ENCODE results near the gene LYPD6B. TPM values are rescaled to one million over a fixed set of nuclear protein-coding genes. Genes with fewer than 3 reads are reported as not detected.
A peak's percentile ranks its signal among the peaks of the same experiment; 100 is the strongest.

Gene LYPD6B
- total RNA-seq, 6 experiments from 2014 or later = 18.3 to 91.5 (median 23.2) TPM

DNA sequence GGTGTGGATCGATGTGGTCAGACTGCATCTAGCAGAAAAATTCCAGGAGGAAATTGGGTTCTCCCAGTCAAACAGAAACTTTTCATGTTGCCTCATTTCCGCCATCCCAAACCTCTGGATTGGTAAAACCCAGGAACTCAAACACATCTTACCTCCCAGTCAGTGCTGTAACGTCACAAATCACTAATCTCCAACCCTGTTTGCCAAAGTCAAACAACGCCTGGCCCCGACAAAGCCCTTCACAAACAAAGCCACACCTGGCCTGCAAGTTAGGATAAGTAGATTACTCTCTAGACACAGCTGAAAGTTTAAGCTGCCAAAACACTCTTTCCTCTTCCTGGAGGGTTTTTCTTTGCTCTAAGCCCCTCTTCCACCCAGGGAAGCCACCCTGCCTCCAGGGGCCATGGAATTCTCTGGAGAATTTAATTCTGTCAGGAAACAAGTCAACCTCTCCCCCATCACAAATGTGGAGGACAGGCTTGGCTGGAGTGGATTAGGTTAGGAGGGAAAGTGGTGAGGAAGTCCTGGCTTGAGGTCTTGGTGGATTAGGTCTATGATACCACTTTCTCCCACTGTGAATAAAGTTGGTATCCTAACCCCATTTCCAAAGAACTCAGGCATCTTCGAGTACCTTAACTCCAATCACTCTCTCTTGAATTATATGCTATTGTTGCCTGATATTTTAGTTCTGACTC is 86.7 kb downstream of the LYPD6B start:
- Mint-ChIP-seq H3K36me3 (ENCODE audit: low read depth) (peaks cover 16% of the 10 kb centered on the region), H3K4me1 (ENCODE audit: low read depth) (peaks cover 36% of the 10 kb centered on the region), H3K9me3 (0 out of 2 replicates have a peak, but pooled peaks cover 3% of the 10 kb centered on the region), H3K27ac (no peak overlapping the region), H3K4me3 (no peak overlapping the region), H3K27me3 (ENCODE audit: insufficient read depth) (peaks cover 3% of the 10 kb centered on the region; the same call in 1 of the 2 replicates)
- TF ChIP-seq, protein P1, sequence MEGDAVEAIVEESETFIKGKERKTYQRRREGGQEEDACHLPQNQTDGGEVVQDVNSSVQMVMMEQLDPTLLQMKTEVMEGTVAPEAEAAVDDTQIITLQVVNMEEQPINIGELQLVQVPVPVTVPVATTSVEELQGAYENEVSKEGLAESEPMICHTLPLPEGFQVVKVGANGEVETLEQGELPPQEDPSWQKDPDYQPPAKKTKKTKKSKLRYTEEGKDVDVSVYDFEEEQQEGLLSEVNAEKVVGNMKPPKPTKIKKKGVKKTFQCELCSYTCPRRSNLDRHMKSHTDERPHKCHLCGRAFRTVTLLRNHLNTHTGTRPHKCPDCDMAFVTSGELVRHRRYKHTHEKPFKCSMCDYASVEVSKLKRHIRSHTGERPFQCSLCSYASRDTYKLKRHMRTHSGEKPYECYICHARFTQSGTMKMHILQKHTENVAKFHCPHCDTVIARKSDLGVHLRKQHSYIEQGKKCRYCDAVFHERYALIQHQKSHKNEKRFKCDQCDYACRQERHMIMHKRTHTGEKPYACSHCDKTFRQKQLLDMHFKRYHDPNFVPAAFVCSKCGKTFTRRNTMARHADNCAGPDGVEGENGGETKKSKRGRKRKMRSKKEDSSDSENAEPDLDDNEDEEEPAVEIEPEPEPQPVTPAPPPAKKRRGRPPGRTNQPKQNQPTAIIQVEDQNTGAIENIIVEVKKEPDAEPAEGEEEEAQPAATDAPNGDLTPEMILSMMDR (IDR thresholded peaks at IDR 0.05) = no peak
- DNase-seq = no peak

DNA sequence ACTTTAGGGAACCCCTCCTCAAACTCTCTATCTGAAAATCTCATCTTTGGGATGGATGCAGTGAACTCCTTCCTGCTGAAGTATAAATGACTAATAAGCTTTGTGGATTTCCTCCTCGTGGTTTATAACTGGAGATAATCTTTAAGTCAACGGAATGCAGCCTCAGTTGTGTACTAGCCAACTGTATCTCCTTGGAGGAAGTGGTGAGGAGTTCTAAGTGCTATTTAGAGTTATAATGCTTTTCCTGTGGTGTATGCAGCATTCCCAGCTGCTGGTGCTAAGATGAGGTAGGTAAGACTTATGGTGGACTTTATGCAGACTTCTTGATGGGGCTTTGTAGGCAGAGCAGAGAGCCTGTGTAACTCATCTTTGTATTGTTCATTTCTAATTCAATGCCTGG is 90.9 kb downstream of the LYPD6B start:
- DNase-seq = peak; percentile 51
- peaks cover 42% of the 10 kb centered on the region for H3K4me1 Mint-ChIP-seq (ENCODE audit: low read depth)
- peak overlapping the region; percentile 41 for H3K4me3 Mint-ChIP-seq
- H3K9me3 Mint-ChIP-seq = no peaks in the 10 kb centered on the region
- peaks cover 9% of the 10 kb centered on the region; the same call in 1 of the 2 replicates for H3K36me3 Mint-ChIP-seq (ENCODE audit: low read depth)
- H3K27ac Mint-ChIP-seq = peak overlapping the region; percentile 53
- TF ChIP-seq, protein P1 (IDR thresholded peaks at IDR 0.05) = no peak
- no peaks in the 10 kb centered on the region for H3K27me3 Mint-ChIP-seq (ENCODE audit: insufficient read depth)

DNA sequence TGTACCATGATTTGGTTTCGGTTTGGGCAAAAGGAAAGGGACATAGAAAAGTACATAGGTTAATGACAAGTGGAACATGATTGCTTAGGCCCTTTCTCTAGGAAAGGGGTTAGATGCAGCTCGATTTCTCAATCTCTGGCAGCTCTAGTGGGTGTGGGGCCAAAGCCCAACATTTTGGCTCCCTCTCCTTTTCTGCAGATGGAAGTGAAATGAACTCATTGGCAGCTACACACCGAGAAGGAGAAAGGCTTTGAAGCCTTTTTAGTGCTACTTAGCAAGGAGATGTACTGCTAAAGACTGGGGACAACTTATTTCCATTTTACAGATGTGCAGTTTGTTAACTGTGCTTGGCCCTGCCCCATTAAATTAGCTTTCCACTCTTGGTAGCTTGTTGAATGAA is 93.8 kb downstream of the LYPD6B start:
- Mint-ChIP-seq H3K4me1 (ENCODE audit: low read depth) (peaks cover 42% of the 10 kb centered on the region), H3K36me3 (ENCODE audit: low read depth) (peaks cover 9% of the 10 kb centered on the region; the same call in 1 of the 2 replicates), H3K9me3 (no peaks in the 10 kb centered on the region), H3K27ac (no peak overlapping the region), H3K27me3 (ENCODE audit: insufficient read depth) (no peaks in the 10 kb centered on the region), H3K4me3 (no peak overlapping the region; the same call in 1 of the 2 replicates)
- TF ChIP-seq, protein P1 (IDR thresholded peaks at IDR 0.05) = no peak
- no peak for DNase-seq

DNA sequence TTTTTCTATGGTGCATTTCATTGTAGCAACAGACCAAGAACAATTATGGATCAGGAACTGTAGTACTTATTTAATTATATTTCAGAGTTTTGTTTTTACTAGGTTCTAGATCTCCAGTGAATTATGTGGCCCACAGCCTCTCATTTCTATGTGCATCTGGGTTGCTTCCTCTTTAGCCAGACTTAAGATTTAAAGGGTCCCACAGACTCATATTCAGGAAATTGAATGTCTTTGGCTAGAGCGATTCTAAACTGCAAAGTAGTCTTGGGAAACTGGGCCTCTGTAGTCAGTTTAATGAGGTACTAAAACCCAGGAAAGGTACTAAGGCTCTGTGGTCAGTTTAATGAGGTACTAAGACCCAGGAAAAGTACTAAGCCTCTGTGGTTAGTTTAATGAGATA is 94.4 kb downstream of the LYPD6B start:
- Mint-ChIP-seq H3K4me1 (ENCODE audit: low read depth) (peaks cover 42% of the 10 kb centered on the region), H3K36me3 (ENCODE audit: low read depth) (peaks cover 5% of the 10 kb centered on the region; the same call in 1 of the 2 replicates), H3K27me3 (ENCODE audit: insufficient read depth) (no peaks in the 10 kb centered on the region), H3K27ac (no peak overlapping the region), H3K4me3 (no peak overlapping the region), H3K9me3 (no peaks in the 10 kb centered on the region)
- TF ChIP-seq, protein P1 (IDR thresholded peaks at IDR 0.05) = no peak
- DNase-seq = no peak

DNA sequence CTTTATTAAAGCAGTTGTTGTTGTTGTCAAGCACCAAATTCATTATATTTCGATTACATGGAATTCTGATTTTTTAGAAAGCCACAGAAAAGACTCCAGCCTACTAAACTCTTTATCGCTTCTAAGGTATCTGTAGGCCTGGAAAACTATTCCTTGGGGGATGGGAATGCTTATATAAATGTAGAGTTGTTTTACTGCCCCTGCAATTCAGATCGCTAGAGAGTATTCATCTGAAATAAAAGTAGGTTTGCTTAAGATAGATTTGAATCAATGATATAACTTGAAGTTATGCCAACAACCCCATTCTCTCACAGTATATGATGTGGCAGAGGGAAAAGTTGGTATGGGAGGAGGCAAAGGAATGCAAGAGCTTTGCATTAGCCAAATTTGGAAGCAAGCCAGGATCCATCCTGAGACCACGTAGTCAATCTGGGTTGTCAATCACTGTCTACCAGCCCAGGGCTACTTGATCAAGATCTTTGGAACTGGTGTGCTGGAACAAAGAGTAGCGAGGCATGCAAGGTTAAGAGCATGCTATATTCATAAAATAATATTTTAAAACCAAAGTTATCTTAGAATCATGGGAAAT is 95.9 kb downstream of the LYPD6B start:
- H3K4me1 Mint-ChIP-seq (ENCODE audit: low read depth) = peaks cover 30% of the 10 kb centered on the region
- H3K27me3 Mint-ChIP-seq (ENCODE audit: insufficient read depth) = no peaks in the 10 kb centered on the region
- peaks cover 10% of the 10 kb centered on the region; the same call in 1 of the 2 replicates for H3K36me3 Mint-ChIP-seq (ENCODE audit: low read depth)
- H3K9me3 Mint-ChIP-seq = no peaks in the 10 kb centered on the region
- TF ChIP-seq, protein P1 (IDR thresholded peaks at IDR 0.05) = no peak
- no peak overlapping the region for H3K4me3 Mint-ChIP-seq
- DNase-seq = no peak
- no peak overlapping the region for H3K27ac Mint-ChIP-seq

Data from HFFc6 (cell line).